Fibroblast of the aortic adventitia (primary cell): ENCODE measurements around the gene DPP4. TPM values are rescaled to one million over a fixed set of nuclear protein-coding genes. Genes with fewer than 3 reads are reported as not detected.

Source experiments
- DNase-seq: peaks from one replicate; pipeline ENCODE4 v3.0.0-alpha.2; 2010; ENCODE audit warnings: low read depth
- H3K4me3 ChIP-seq: 2 replicates; pipeline ENCODE4 v1.5.1; 2011; ENCODE audit warnings: low read depth, mild to moderate bottlenecking, control low read depth, low read length, moderate library complexity
- small RNA-seq: library from RNA; depleted of rRNA; stranded (forward); fragments of <200 nt; gene quantifications from one replicate; pipeline ENCODE3, GENCODE V24; 2012
- total RNA-seq: library from RNA; depleted of rRNA; stranded (reverse); fragments of >200 nt; gene quantifications from 2 replicates; pipeline ENCODE4 v1.2.3, GENCODE V29; 2012; ENCODE audit warnings: low replicate concordance
- TF ChIP-seq, protein P1 (sequence below): IDR thresholded peaks from 2 replicates; pipeline ENCODE4 v1.5.1; 2011; ENCODE audit warnings: mild to moderate bottlenecking, low read length, control low read depth, inconsistent platforms; ENCODE audit not compliant: insufficient read depth

Gene DPP4
- total RNA-seq, 1 donor, result 203 TPM

GRCh38 chr2:161947406-161947805, 126.6 kb downstream of the DPP4 start:
- no peak for DNase-seq
- H3K4me3 ChIP-seq, result no peak overlapping the region
- TF ChIP-seq, protein P1, sequence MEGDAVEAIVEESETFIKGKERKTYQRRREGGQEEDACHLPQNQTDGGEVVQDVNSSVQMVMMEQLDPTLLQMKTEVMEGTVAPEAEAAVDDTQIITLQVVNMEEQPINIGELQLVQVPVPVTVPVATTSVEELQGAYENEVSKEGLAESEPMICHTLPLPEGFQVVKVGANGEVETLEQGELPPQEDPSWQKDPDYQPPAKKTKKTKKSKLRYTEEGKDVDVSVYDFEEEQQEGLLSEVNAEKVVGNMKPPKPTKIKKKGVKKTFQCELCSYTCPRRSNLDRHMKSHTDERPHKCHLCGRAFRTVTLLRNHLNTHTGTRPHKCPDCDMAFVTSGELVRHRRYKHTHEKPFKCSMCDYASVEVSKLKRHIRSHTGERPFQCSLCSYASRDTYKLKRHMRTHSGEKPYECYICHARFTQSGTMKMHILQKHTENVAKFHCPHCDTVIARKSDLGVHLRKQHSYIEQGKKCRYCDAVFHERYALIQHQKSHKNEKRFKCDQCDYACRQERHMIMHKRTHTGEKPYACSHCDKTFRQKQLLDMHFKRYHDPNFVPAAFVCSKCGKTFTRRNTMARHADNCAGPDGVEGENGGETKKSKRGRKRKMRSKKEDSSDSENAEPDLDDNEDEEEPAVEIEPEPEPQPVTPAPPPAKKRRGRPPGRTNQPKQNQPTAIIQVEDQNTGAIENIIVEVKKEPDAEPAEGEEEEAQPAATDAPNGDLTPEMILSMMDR, result no peak

DNA sequence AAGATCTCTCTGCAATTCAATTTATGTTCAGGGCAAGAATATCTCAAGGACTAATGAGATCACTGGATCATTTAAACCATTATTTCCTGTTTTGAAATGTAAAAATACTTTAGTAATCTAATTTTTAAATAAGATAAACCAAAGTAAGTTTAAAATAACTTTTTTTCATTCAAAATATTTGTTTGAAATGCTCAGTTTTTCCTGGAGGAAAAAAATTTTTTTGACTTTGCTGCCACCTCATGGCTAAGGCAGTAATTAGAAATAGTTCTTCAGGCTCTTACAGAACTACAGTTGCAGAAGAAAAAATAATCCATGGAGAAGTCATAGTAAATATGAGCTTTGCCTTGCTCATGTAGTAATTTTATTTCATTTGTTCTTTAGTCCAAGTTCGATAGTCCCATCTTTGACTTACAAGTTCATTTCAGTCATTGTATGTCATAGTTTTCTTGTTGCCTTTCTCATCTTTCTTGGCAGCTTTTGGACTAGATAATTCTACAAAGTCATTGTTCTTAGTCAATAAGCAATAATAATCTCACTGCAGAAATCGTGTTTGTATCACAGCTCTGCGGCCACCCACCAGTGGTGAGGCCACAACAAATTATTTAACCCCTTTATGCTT, 127.4 kb downstream of the DPP4 start:
- DNase-seq, result peak; percentile 56
- H3K4me3 ChIP-seq, result no peak overlapping the region
- TF ChIP-seq, protein P1, result peak; percentile 58

DNA sequence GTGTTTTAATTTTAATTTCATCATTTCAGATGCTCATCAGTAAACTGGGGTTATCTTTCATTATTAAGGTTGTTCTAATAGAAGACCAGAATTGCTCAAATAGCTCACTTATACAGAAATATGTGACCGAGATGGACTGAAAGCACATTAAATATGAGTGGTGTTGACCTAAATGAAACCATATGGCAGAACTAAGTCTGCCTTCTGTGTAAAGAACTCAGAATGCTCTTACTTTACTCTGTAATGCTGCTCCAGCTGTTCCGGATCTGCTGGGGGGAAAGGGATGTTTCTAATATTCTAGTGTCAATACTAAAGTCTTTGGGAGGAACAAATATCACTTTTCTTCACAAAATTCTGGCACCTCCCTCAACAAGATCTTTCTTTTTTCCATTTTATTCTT, 131.0 kb downstream of the DPP4 start:
- no peak overlapping the region for H3K4me3 ChIP-seq
- no peak for DNase-seq
- TF ChIP-seq, protein P1, result no peak

Small RNA genes within 50 kb of the gene (small RNA-seq; reads per million reads assigned to genes)
- gene TIMM8AP1, result not detected

Other genes with a start within 250 kb of the DPP4 start
- not detected in 2 replicates for gene GCG, start 78.0 kb upstream of the DPP4 start, total RNA-seq
- 150 and 228 TPM in 2 replicates for gene FAP, start 169.2 kb upstream of the DPP4 start, total RNA-seq
- gene IFIH1, start 244.5 kb upstream of the DPP4 start, total RNA-seq, result 7.7 and 9.7 TPM in 2 replicates